OCI-LY3 (cell line): ENCODE data around the gene CEP19.
"Not testable (repeated sequence)": the region's sequence is repeated elsewhere in the genome, so short reads cannot be mapped to it uniquely, and the experiment has no call there.

Experiments
- H2AFZ ChIP-seq: fragments of 200-600, 300-600 bp; shearing (Covaris generic); 2 replicates; pipeline ENCODE4 v1.6.0; 2014; ENCODE audit warnings: antibody characterized with exemption, low read depth, low read length
- H3K27ac ChIP-seq: fragments of 200-600, 300-600 bp; sonication (generic); 2 replicates; pipeline ENCODE4 v1.5.1; 2014; ENCODE audit warnings: mild to moderate bottlenecking, low read length, moderate library complexity, mixed read lengths
- H3K27me3 ChIP-seq: fragments of 200-600, 300-600 bp; sonication (generic); 2 replicates; pipeline ENCODE4 v1.6.1; 2014; ENCODE audit warnings: low read depth, low read length, mixed read lengths
- H3K36me3 ChIP-seq: fragments of 200-600, 300-600 bp; sonication (generic); replicated peaks from 2 replicates; pipeline ENCODE3; 2014; ENCODE audit warnings: low read depth, low read length, mixed read lengths
- H3K4me1 ChIP-seq: fragments of 300-600, 200-600 bp; sonication (generic); 2 replicates; pipeline ENCODE4 v1.6.1; 2014; ENCODE audit warnings: low read length, mixed read lengths
- H3K4me2 ChIP-seq: fragments of 200-600, 300-600 bp; sonication (generic); 2 replicates; pipeline ENCODE4 v1.6.1; 2014; ENCODE audit warnings: low read length, mixed read lengths
- H3K4me3 ChIP-seq: fragments of 300-600, 200-600 bp; sonication (generic); 2 replicates; pipeline ENCODE4 v1.5.1; 2014; ENCODE audit warnings: antibody characterized with exemption, mild to moderate bottlenecking, low read length, moderate library complexity
- H3K79me2 ChIP-seq: fragments of 300-600, 200-600 bp; shearing (Covaris generic); 2 replicates; pipeline ENCODE4 v1.6.1; 2014; ENCODE audit warnings: mild to moderate bottlenecking, low read length, mixed read lengths
- H3K9ac ChIP-seq: fragments of 300-600, 200-600 bp; shearing (Covaris generic); 2 replicates; pipeline ENCODE4 v1.6.0; 2014; ENCODE audit warnings: mild to moderate bottlenecking, low read length, moderate library complexity
- H3K9me3 ChIP-seq: fragments of 200-600, 300-600 bp; shearing (Covaris generic); 2 replicates; pipeline ENCODE4 v1.6.1; 2014; ENCODE audit warnings: low read length, mixed read lengths; ENCODE audit not compliant: insufficient read depth
- H4K20me1 ChIP-seq: fragments of 200-600, 300-600 bp; sonication (generic); 2 replicates; pipeline ENCODE4 v1.6.1; 2016; ENCODE audit warnings: low read length, mixed read lengths; ENCODE audit not compliant: insufficient read depth
- EZH2phosphoT487 ChIP-seq: fragments of 200-600 bp; shearing (Covaris generic); IDR thresholded peaks from 2 replicates; pipeline ENCODE4 v1.6.1; 2018; ENCODE audit warnings: antibody characterized with exemption, mixed run types, low read depth
- TF ChIP-seq, protein P1 (sequence below): fragments of 200-600, 300-600 bp; sonication (generic); IDR thresholded peaks from 2 replicates; pipeline ENCODE4 v1.5.1; 2014; ENCODE audit warnings: antibody characterized with exemption, low read length, low read depth

The CEP19 gene

DNA sequence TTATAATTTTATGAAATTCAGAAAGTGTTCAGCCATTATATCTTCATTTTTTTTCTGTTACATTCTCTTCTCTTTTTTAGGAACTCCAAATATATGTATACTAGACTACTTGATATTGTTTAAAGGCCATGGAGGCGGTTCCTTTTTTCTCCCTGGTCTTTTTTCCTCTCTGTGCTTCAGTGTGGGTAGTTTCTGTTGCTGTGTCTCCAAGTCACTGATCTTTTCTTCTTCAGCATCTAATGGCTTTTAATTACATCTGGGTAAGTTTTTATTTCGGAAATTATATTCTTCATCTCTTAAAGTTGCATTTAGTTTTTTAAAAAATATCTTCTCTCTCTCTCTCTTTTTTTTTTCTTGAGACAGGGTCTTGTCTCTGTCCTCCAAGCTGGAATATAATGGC, 9.0 kb upstream of the CEP19 start:
- Histone ChIP-seq H3K27ac (no peak overlapping the region), H3K9me3 (no peaks in the 10 kb centered on the region), H4K20me1 (no peaks in the 10 kb centered on the region), H3K4me1 (peaks cover 10% of the 10 kb centered on the region), H3K4me3 (no peak overlapping the region), H3K9ac (no peak overlapping the region), H3K36me3 (peaks cover 27% of the 10 kb centered on the region), H3K79me2 (peaks cover under 1% of the 10 kb centered on the region; the same call in 1 of the 2 replicates), H3K27me3 (no peaks in the 10 kb centered on the region), H3K4me2 (no peak overlapping the region), H2AFZ (no peak overlapping the region)
- TF ChIP-seq, protein P1, sequence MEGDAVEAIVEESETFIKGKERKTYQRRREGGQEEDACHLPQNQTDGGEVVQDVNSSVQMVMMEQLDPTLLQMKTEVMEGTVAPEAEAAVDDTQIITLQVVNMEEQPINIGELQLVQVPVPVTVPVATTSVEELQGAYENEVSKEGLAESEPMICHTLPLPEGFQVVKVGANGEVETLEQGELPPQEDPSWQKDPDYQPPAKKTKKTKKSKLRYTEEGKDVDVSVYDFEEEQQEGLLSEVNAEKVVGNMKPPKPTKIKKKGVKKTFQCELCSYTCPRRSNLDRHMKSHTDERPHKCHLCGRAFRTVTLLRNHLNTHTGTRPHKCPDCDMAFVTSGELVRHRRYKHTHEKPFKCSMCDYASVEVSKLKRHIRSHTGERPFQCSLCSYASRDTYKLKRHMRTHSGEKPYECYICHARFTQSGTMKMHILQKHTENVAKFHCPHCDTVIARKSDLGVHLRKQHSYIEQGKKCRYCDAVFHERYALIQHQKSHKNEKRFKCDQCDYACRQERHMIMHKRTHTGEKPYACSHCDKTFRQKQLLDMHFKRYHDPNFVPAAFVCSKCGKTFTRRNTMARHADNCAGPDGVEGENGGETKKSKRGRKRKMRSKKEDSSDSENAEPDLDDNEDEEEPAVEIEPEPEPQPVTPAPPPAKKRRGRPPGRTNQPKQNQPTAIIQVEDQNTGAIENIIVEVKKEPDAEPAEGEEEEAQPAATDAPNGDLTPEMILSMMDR = no peak
- TF ChIP-seq EZH2phosphoT487 = no peak

DNA sequence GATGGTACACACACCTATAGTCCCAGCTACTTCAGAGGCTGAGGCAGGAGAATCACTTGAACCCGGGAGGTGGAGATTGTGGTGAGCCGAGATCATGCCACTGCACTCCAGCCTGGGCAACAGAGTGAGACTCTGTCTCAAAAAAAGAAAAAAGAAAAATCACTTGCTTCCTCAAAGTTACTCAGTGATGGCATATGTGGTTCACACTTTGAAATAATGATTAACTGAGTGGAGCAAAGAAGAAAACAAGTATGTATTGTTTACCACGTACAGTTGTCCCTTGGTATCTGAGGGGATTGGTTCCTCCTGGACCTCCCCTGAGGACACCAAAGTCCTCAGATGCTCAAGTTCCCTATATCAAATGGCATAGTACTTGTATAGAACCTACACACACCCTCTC, 5.1 kb upstream of the CEP19 start:
- Histone ChIP-seq H3K36me3 (peaks cover 21% of the 10 kb centered on the region), H3K27ac (0 out of 2 replicates have a peak overlapping the region, but pooled peaks have one; percentile 8), H3K4me2 (peak overlapping the region; percentile 4; the same call in 1 of the 2 replicates), H3K79me2 (peaks cover 18% of the 10 kb centered on the region)
- not testable (repeated sequence) for H3K9ac ChIP-seq, H3K27me3 ChIP-seq, H3K9me3 ChIP-seq, H3K4me1 ChIP-seq, H2AFZ ChIP-seq, H4K20me1 ChIP-seq, H3K4me3 ChIP-seq

DNA sequence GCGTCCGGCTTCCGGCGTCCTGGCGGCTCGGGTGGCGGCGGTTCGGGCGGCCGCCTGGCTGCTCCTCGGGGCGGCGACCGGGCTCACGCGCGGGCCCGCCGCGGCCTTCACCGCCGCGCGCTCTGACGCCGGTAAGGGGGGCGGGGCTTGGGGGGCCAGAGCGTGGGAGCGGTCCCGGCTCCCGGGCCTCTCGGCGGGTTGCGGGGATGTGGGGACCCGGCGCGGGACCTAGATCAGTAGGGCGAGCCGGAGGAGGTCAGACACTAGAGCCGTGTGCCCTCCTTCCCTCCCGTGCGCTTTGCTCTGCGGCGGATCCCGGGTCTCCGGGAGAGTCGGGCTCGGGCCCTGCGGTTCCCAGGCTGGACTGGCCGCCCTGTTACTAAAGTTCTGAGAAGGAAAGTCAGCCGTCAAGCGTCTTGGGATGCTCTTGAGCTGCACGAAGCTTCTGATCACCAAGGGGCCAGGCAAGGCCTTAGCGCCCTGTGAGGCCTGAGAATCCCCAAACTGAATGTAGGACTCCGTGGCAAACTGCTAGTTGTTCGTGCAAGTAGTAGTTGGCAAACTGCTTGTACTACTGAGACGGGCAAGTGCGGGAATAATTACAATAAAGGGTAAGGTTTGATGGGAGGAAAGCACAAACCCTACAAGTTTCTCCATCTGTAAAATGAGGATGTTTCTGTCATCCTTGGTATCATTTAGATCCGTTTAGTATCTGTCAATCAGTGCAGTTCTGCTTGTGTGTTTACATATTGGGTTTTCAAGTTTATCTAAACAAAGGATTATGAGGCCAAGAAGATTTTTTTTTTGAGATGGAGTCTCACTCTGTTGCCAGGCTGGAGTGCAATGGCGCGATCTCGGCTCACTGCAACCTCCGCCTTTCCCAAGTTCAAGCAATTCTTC, 714 bp upstream of the CEP19 start:
- Histone ChIP-seq H3K4me3 (peak overlapping the region; percentile 90), H2AFZ (0 out of 2 replicates have a peak overlapping the region, but pooled peaks have one; percentile 55), H3K4me1 (peaks cover 16% of the 10 kb centered on the region), H3K79me2 (peaks cover 18% of the 10 kb centered on the region), H3K27me3 (no peaks in the 10 kb centered on the region), H3K9me3 (no peaks in the 10 kb centered on the region), H3K9ac (peak overlapping the region; percentile 71), H3K36me3 (peaks cover 4% of the 10 kb centered on the region), H3K27ac (peak overlapping the region; percentile 49), H4K20me1 (no peaks in the 10 kb centered on the region), H3K4me2 (peak overlapping the region; percentile 83)
- no peak for TF ChIP-seq EZH2phosphoT487
- TF ChIP-seq, protein P1 = no peak

DNA sequence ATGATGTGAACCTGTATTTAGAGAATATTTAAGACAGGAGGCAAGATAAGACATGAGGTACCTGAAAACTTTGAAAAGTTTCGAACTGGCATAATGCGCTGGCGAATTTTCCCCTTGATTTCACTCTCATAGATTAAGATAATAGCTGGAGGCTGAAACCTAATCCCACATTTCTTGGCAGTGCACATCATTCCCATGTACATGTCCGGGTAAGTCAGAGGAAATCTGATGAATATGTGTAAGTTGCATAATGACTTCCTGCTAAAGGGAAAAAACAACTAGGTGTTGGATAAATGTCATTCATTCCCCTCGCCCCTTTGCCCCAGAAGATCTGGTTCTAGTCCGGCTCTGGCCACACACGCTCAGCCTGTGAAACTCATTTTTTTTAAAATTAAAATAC, 3.6 kb downstream of the CEP19 start:
- no peaks in the 10 kb centered on the region for H3K27me3 ChIP-seq
- peaks cover 9% of the 10 kb centered on the region for H3K79me2 ChIP-seq
- no peak overlapping the region for H3K9ac ChIP-seq
- no peak overlapping the region for H3K4me3 ChIP-seq
- H3K9me3 ChIP-seq = no peaks in the 10 kb centered on the region
- H3K36me3 ChIP-seq = no peaks in the 10 kb centered on the region
- peaks cover 6% of the 10 kb centered on the region; the same call in 1 of the 2 replicates for H3K4me1 ChIP-seq
- no peaks in the 10 kb centered on the region; the same call in 1 of the 2 replicates for H4K20me1 ChIP-seq
- no peak overlapping the region for H3K27ac ChIP-seq
- no peak for TF ChIP-seq EZH2phosphoT487
- TF ChIP-seq, protein P1 = no peak
- H3K4me2 ChIP-seq = no peak overlapping the region
- no peak overlapping the region for H2AFZ ChIP-seq
